Uterus (tissue), 4 donors: ENCODE measurements around the gene ADSL. TPM values are rescaled to one million over a fixed set of nuclear protein-coding genes. Genes with fewer than 3 reads are reported as not detected.

Source experiments
- DNase-seq, 2 donors: peaks; one replicate each; pipeline ENCODE4 v3.0.0-alpha.2; 2019 to 2020
- H3K27ac ChIP-seq, 2 donors: fragments of 200-600 bp; sonication (generic); 1 replicate in 1 of 2; 2 replicates in 1 of 2; pipeline ENCODE4 v1.5.1; 2016 to 2018
- H3K27me3 ChIP-seq, 2 donors: fragments of 200-600 bp; sonication (generic); one replicate each; pipeline ENCODE4 v1.5.1; 2018 to 2019; ENCODE audit warnings: control low read depth in 1 of 2
- H3K36me3 ChIP-seq, 2 donors: fragments of 200-600 bp; sonication (generic); one replicate each; pipeline ENCODE4 v1.5.1; 2019; ENCODE audit warnings: control low read depth in 1 of 2
- H3K4me1 ChIP-seq, 2 donors: fragments of 200-600 bp; sonication (generic); one replicate each; pipeline ENCODE4 v1.5.1; 2018 to 2019; ENCODE audit warnings: control low read depth in 1 of 2
- H3K4me3 ChIP-seq, 2 donors: fragments of 200-600 bp; sonication (generic); 1 replicate in 1 of 2; 2 replicates in 1 of 2; pipeline ENCODE4 v1.5.1; 2018 to 2019; ENCODE audit warnings: mild to moderate bottlenecking in 1 of 2
- H3K9me3 ChIP-seq, 2 donors: fragments of 200-600 bp; sonication (generic); one replicate each; pipeline ENCODE4 v1.5.1; 2019; ENCODE audit warnings: control low read depth in 1 of 2
- CTCF ChIP-seq, 4 experiments: fragments of 200-600 bp in 2 of 4; fragments of 450-650 bp in 2 of 4; sonication (generic) in 2 of 4; IDR thresholded peaks; one replicate each; pipeline ENCODE4 v1.5.1; 2016 to 2019; ENCODE audit warnings: antibody characterized with exemption in 4 of 4, mild to moderate bottlenecking in 2 of 4, moderate library complexity in 1 of 4
- POLR2A ChIP-seq, 2 donors: fragments of 450-650 bp; IDR thresholded peaks; one replicate each; pipeline ENCODE4 v1.6.1; 2016; ENCODE audit warnings: antibody characterized with exemption in 2 of 2, mild to moderate bottlenecking in 1 of 2, moderate library complexity in 1 of 2
- intact Hi-C: fragments of 100-400 bp; cut with DNase I; formaldehyde crosslinking; loops from one replicate; pipeline ENCODE4 v1.15.1; 2023; ENCODE audit warnings: low total_unique reads
- total RNA-seq, 4 donors: library from RNA; depleted of rRNA in 3 of 4; stranded (reverse); fragments of >200 nt in 3 of 4; gene quantifications; one replicate each; pipeline versions ENCODE4 v1.1.0 to v1.2.4, GENCODE V29; 2014 to 2023
- donor health status: DM: yes; HTN: yes; CAD: no.

Gene ADSL
- total RNA-seq, 4 donors from 2014 or later = 28.5 to 151 (median 79.5) TPM

DNA sequence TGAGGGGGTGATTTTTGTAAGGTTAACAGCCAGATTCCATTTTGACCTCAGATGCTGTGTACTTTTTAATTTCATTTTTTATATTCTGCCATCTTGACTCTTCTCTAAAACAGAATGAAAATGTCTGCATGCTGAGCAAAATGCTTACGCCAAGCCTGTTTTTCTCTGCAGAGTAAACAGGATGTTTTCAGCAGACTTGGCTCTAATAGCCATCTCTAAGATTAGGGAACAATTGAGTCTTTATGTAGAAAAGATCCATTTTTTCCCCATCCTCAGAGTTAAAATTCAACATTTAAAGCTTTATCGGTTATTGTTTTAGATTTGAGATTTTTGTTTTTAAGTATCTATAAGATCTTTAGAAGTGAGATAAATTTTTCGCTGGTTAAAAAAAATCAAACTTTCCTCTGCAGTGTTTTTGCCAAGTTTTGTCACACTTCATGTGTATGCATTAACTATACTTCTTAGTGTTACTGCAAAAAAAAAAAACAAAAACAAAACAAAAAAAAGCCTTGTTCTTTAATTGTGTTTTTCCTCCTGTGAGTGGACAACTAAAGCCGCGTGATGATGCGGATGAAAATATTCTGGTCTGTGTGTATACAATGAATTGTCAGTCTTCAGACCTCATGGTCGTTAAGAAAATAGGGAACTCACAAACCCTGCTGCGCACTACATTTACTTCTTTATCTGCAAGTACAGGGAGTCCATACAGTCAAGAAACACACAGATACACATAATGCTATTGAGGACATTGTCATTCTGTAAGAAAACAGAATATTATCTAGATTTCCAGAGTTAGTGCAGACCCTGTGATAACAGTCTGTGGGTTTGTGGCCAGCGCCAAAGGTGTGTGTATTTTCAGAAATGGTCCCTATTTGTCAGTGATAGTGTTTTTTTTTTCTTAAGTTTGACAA lies 17.5 kb upstream of the ADSL start:
- H3K9me3 ChIP-seq = no peaks in the 10 kb centered on the region
- H3K4me3 ChIP-seq = no peak overlapping the region
- H3K27me3 ChIP-seq = no peaks in the 10 kb centered on the region
- no peaks in the 10 kb centered on the region for H3K4me1 ChIP-seq
- H3K27ac ChIP-seq = no peak overlapping the region
- DNase-seq = no peak
- no peaks in the 10 kb centered on the region for H3K36me3 ChIP-seq
- intact Hi-C loops = no loop called here
- TF ChIP-seq CTCF (IDR thresholded peaks at IDR 0.05) (no peak), POLR2A (IDR thresholded peaks at IDR 0.05) (no peak)

DNA sequence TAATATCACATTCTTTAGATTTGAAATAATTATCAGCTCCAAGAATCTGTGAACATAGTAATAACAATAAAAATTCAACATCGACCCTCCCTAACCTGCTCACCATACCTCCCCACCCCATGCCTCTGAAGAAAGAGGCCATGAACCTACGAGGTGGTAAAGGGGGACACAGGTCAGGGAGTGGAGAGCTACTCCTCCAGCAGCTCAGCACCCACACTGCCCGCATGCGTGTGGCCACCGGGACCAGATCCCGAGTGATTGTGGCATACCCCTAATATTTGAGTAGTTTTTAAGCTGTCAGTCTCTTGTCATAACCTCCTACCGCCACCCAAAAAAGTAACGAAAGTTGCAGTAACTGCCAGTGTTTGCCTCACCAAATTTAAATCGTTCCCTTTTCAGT lies 16.8 kb upstream of the ADSL start:
- Histone ChIP-seq H3K27ac (no peak overlapping the region), H3K4me3 (no peak overlapping the region), H3K9me3 (no peaks in the 10 kb centered on the region), H3K4me1 (no peaks in the 10 kb centered on the region), H3K27me3 (no peaks in the 10 kb centered on the region), H3K36me3 (no peaks in the 10 kb centered on the region)
- intact Hi-C loops = no loop called here
- TF ChIP-seq CTCF (IDR thresholded peaks at IDR 0.05) (no peak), POLR2A (IDR thresholded peaks at IDR 0.05) (no peak)
- DNase-seq = no peak

- H3K36me3 ChIP-seq = no peaks in the 10 kb centered on the region
- H3K4me3 ChIP-seq = no peak overlapping the region
- H3K9me3 ChIP-seq = no peaks in the 10 kb centered on the region
- H3K4me1 ChIP-seq = no peaks in the 10 kb centered on the region
- TF ChIP-seq POLR2A (IDR thresholded peaks at IDR 0.05) = no peak
- TF ChIP-seq CTCF (IDR thresholded peaks at IDR 0.05) = no peak
- no peak overlapping the region for H3K27ac ChIP-seq
- DNase-seq = no peak
- intact Hi-C loops = no loop called here
- H3K27me3 ChIP-seq = no peaks in the 10 kb centered on the region
Observed at GRCh38 chr22:40330086-40330485, 16.2 kb upstream of the ADSL start.

DNA sequence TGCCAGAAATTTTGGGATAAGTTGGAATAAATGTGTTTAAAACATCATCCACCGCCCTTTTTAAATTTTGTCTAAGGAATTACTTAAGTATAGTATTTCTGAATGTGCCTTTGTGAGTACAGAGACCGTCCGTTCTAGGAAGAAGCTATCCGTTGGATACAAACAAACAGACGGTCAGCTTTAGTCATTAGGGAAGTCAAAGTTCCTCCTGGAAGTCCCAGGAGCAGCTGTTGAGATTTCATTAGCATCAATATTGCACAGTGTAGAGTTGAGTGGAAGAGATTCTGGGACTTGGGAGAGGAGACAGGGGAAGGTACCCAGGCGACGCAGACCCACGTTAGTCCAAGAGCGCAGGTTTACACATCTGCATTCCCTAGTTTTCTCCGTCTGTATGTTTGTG lies 15.7 kb upstream of the ADSL start:
- no peak for DNase-seq
- no peaks in the 10 kb centered on the region for H3K27me3 ChIP-seq
- H3K4me3 ChIP-seq = no peak overlapping the region
- no peaks in the 10 kb centered on the region for H3K36me3 ChIP-seq
- no peaks in the 10 kb centered on the region for H3K9me3 ChIP-seq
- TF ChIP-seq CTCF (IDR thresholded peaks at IDR 0.05) (no peak), POLR2A (IDR thresholded peaks at IDR 0.05) (no peak)
- intact Hi-C loops = no loop called here
- H3K4me1 ChIP-seq = no peaks in the 10 kb centered on the region
- no peak overlapping the region for H3K27ac ChIP-seq

DNA sequence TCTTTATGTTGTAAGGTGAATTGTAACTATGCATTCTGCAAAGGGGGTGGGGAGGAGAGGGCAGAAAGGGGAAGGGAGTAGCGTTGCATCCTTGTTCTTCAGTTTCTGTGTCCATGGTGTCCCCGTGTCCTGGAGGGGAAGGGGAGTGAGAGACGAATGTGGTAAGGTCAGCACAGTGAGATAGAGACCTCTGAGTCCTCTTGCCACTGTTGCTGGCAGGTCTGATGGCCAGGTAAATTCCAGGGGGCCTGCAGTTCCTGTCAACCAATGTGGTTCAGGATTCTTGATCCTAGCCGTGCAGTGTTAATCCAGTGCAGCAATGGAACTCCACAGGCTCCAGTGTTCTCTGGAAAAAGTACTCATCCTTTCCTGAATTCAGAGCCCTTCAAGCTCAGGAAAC lies 14.6 kb upstream of the ADSL start:
- intact Hi-C loops = no loop called here
- no peak for DNase-seq
- H3K4me1 ChIP-seq = no peaks in the 10 kb centered on the region
- TF ChIP-seq POLR2A (IDR thresholded peaks at IDR 0.05) (no peak), CTCF (IDR thresholded peaks at IDR 0.05) (no peak)
- no peaks in the 10 kb centered on the region for H3K36me3 ChIP-seq
- H3K27ac ChIP-seq = no peak overlapping the region
- no peaks in the 10 kb centered on the region for H3K27me3 ChIP-seq
- no peak overlapping the region for H3K4me3 ChIP-seq
- H3K9me3 ChIP-seq = no peaks in the 10 kb centered on the region
